Measurements from ENCODE around the gene TRPM3. TPM values are rescaled to one million over a fixed set of nuclear protein-coding genes. Genes with fewer than 3 reads are reported as not detected.

Gene TRPM3
- 0.38 TPM for total RNA-seq

- ATAC-seq (peak; percentile 52), DNase-seq (ENCODE audit: low spot score) (no peak)
Observed at GRCh38 chr9:71121275-71122021, at the start of gene TRPM3. Gene TRPM3 (minus strand): TSS chr9:71121621. CDS start chr9:71121354, 267 bp downstream.

DNA sequence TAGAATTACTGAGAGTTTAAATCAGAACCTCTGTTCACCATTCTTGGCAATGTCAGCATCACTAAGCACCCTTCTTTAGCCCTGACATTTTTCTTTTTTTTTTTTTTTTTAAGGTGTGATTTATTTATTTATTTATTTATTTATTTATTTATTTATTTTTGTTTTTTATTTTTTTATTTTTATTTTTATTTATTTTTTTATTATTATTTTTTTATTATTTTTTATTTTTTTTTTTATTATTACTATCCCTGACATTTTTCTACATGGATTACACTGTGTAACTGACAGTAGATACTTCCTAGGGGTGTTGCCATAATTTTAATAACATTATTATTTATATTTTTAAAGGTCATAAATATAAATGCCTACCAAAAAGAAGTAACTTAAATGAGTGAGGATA lies 47.0 kb upstream of the TRPM3 start:
- DNase-seq (ENCODE audit: low spot score) (no peak), ATAC-seq (no peak)

DNA sequence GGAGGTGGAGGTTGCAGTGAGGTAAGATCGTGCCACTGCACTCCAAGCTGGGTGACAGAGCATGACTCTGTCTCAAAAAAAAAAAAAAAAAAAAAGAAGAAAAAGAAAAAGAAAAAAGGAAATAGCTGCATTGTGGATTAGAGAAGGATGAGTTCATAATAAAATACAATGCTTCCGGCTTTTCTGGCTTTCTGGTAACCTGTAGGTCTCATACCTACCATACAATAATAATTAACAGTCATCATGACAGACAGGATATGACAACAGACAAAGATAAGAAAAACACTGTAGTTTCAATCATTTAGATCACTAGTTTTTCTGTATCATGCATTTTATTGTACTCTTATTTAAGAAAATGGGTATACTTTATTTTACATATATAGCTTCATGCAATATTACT lies 40.7 kb upstream of the TRPM3 start:
- DNase-seq (ENCODE audit: low spot score) (no peak), ATAC-seq (no peak)

- DNase-seq (ENCODE audit: low spot score) (no peak), ATAC-seq (no peak)
Observed at GRCh38 chr9:71157731-71158130, 36.3 kb upstream of the TRPM3 start.

DNA sequence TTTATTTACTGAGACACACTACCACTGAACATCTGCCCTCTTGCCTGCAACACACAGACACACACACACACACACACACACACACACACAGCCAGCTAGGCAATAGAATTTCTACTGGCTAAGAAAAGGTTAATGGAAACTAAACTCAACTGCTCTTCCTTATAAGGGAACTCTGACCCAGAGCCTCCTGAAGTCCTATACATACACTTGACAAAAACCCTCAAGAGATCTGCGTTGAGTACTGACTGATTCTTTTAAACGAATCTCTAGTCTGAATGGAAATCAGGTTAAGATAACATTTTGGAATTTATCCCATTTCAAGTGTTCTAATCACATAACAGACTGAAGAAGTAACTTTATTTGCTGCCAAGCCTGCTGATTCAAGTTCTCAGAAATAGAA lies 25.9 kb upstream of the TRPM3 start:
- no peak for DNase-seq (ENCODE audit: low spot score)
- ATAC-seq, result no peak

DNA sequence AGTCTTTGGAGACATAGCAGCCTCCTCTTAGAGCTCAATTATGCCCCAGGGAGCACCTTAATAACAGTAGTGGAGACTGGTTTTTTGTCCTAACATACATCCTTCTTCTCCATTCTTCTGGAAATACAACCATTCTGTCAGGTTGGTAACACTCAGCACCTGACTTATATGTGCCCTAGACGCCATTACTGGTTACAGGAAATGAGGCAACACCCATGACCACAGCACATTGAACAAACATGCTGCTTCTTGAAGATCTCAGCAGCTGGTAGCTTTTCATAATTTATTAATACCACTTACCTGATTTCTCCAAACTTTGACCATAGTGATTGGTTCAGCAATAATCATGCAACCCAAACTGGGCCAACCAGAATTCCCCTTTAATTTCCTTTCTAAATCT lies 25.1 kb upstream of the TRPM3 start:
- ATAC-seq (no peak), DNase-seq (ENCODE audit: low spot score) (no peak)

DNA sequence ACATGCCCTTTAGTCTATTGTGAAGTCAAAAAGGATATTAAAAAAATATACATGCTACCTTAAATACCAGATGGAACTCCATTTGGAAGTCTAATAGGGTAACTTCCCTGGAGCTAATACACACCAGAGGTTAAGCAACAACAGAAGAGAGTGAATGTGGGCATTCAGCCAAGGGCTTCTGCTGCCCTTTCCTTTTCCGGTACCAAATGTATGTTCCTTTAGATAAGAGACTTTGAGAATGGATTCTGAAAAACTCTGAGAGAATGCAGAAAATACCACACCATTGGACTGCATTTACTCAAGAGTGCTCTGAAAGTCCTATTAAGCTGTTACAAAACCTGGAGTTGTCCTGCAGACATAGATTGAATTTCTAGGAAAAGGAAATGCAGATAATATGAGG lies 23.8 kb upstream of the TRPM3 start:
- no peak for DNase-seq (ENCODE audit: low spot score)
- peak; percentile 55 for ATAC-seq

DNA sequence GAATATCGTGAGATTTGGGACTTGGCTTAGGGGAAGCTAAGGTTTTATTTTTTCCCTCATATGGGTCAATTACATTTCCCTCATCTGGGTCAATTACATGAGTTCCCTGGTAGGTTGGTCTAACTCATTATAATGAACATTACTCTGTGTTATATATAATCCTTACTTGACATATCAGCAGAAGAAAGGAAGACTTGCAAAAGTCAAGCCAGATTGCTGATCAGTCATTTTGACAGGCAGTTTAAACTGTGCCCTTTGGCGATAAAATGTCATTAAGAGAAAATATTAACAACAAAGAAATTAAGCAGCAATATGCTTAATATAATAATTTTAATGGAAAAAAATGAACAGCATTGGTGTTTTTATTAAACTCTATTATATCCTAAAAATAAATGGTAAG lies 23.1 kb upstream of the TRPM3 start:
- ATAC-seq (no peak), DNase-seq (ENCODE audit: low spot score) (no peak)

- DNase-seq (ENCODE audit: low spot score), result no peak
- no peak for ATAC-seq
Observed at GRCh38 chr9:71136696-71137095, 15.3 kb upstream of the TRPM3 start.

GRCh38 chr9:71131145-71131544 lies 9.7 kb upstream of the TRPM3 start:
- DNase-seq (ENCODE audit: low spot score) (no peak), ATAC-seq (no peak)

DNA sequence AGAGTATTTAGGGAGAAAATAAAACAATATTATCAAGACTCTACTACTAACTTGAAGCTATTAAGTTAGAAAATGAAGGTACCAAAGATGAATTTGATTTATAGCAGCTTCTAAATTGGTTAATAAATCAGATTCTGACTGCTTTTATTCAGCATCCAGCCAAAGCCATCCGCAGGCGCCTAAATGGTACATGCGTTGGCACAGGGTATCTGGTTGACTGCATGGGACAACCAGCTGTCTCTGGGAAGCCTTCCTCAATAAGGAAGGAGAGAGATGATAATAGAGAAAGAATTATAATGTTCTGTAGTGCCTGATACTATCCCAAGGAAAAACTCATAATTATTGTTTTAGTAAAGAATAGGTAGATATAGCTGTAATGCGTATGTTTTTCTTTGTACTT lies 9.1 kb upstream of the TRPM3 start:
- ATAC-seq, result no peak

DNA sequence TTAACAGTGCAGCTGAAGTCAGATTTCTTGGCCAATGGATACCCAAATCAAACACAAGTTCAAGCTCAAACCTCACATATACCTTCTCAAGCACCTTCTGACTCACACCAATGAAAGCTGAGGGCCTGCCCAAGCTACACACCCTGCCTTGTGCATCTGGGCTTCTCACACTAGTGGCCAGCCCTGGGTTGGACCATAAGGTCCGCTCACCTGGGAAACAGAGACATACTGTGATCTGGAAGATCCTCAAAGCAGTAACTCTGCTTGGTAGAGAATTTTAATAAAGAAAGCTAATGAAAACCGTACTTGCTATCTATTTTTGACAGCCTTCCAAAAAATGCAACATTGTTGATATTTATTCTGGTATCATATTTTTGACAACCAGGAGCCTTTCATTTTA lies 7.4 kb upstream of the TRPM3 start:
- ATAC-seq, result no peak
- DNase-seq (ENCODE audit: low spot score), result no peak

More for the DNA sequence above, 9.1 kb upstream of the TRPM3 start:
- no peak for DNase-seq (ENCODE audit: low spot score)

- DNase-seq (ENCODE audit: low spot score), result no peak
- ATAC-seq, result no peak
Observed at GRCh38 chr9:71127301-71127700, 5.9 kb upstream of the TRPM3 start.

GRCh38 chr9:71122421-71122820 lies 1.0 kb upstream of the TRPM3 start:
- ATAC-seq, result no peak
- DNase-seq (ENCODE audit: low spot score), result no peak

- DNase-seq (ENCODE audit: low spot score), result no peak
- ATAC-seq, result no peak
Observed at GRCh38 chr9:71122022-71122275, 528 bp upstream of the TRPM3 start.

GRCh38 chr9:71120501-71121247 lies 747 bp downstream of the TRPM3 start:
- ATAC-seq, result no peak
- DNase-seq (ENCODE audit: low spot score), result no peak

DNA sequence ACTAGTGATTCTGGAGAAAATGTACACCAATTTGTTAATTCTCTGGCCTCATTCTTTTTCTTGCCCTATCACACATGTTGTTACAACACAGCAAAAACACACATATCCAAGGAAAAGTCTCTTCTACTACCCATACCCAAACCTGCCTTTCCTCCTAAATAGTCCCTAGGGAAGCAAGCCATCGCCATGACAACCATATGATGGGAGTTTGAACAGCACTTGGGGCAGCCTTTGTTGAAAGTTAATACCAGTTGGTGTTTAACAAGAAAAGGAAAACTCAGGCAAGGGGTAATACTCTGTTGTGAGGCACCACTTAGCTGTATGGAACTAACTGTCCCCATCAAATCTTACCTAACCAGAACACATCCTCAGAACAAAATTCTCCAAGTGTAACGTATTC lies 1.7 kb downstream of the TRPM3 start:
- ATAC-seq (no peak), DNase-seq (ENCODE audit: low spot score) (no peak)

- ATAC-seq, result no peak
Observed at GRCh38 chr9:71118324-71118723, 3.1 kb downstream of the TRPM3 start.

GRCh38 chr9:71115448-71115975 lies 5.9 kb downstream of the TRPM3 start:
- ATAC-seq, result no peak
- no peak for DNase-seq (ENCODE audit: low spot score)

More at GRCh38 chr9:71118324-71118723, 3.1 kb downstream of the TRPM3 start:
- DNase-seq (ENCODE audit: low spot score), result no peak

DNA sequence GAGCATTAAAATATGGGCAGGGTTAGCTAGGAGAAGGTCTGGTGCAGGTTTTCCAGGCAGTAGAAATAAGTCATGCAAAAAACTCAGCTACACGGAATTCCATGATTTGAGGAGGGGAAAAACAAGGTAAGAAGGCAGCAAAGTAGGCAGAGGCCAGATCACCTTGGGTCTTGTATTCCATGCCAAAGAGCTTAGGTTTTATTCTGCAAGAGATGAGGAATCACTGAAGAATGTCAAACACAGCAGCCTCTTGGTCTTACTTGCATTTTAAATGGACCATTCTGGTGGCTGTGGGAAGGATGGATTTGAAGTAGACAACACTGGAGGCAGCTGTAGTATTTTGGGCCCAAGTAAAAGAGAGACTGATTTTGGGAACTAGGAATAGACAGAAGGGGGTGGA lies 8.6 kb downstream of the TRPM3 start:
- ATAC-seq, result no peak
- DNase-seq (ENCODE audit: low spot score), result no peak

- no peak for ATAC-seq
- DNase-seq (ENCODE audit: low spot score), result no peak
Observed at GRCh38 chr9:71108937-71109336, 12.5 kb downstream of the TRPM3 start.

- no peak for ATAC-seq
- DNase-seq (ENCODE audit: low spot score), result no peak
Observed at GRCh38 chr9:71106992-71107391, 14.4 kb downstream of the TRPM3 start.

- no peak for ATAC-seq
- no peak for DNase-seq (ENCODE audit: low spot score)
Observed at GRCh38 chr9:71105192-71105591, 16.2 kb downstream of the TRPM3 start.

All from left lobe of liver (tissue), 2 donors.